PC-9 (cell line): ENCODE measurements around the gene LINS1. TPM values are rescaled to one million over a fixed set of nuclear protein-coding genes. Genes with fewer than 3 reads are reported as not detected.

ENCODE experiments used
- BruUV-seq: library from RNA; stranded (reverse); fragments of 400-500 nt; replicated peaks from 2 replicates; lab custom pipeline; 2021; lab: Mats Ljungman, UMichigan
- CTCF ChIA-PET: fragments of 300-600 bp; sonication (Branson Sonifier 250); formaldehyde crosslinking; loops from one replicate; lab custom pipeline; 2022; ENCODE audit warnings: antibody characterized with exemption; lab: Charles Lee
- POLR2A ChIA-PET: fragments of 300-600 bp; sonication (Branson Sonifier 250); formaldehyde crosslinking; loops from one replicate; lab custom pipeline; 2022; ENCODE audit warnings: antibody characterized with exemption; ENCODE audit not compliant: unreplicated experiment; lab: Charles Lee
- DNase-seq, 2 experiments: peaks; one replicate each; pipeline versions ENCODE4 v3.0.0 to v3.0.0-alpha.2; 2015 to 2022; ENCODE audit warnings: mixed read lengths in 1 of 2
- H2AFZ ChIP-seq: fragments of 200-600 bp; sonication (generic); 2 replicates; pipeline ENCODE4 v1.8.1; 2017; ENCODE audit warnings: antibody characterized with exemption
- H3F3A ChIP-seq: fragments of 200-600 bp; sonication (generic); 2 replicates; pipeline ENCODE4 v1.8.1; 2017; ENCODE audit warnings: antibody characterized with exemption, mild to moderate bottlenecking, low read depth; ENCODE audit not compliant: insufficient read depth
- H3K27ac ChIP-seq: fragments of 200-600 bp; sonication (generic); 2 replicates; pipeline ENCODE4 v1.6.1; 2016; ENCODE audit warnings: mixed run types
- H3K27me3 ChIP-seq: fragments of 200-600 bp; sonication (generic); 2 replicates; pipeline ENCODE4 v1.6.1; 2016; ENCODE audit warnings: low read depth, mixed run types; ENCODE audit not compliant: insufficient read depth
- H3K36me3 ChIP-seq: fragments of 200-600 bp; sonication (generic); 2 replicates; pipeline ENCODE4 v1.6.1; 2016; ENCODE audit warnings: low read depth, mixed run types
- H3K4me1 ChIP-seq: fragments of 200-600 bp; sonication (generic); replicated peaks from 2 replicates; pipeline ENCODE4 v1.6.1; 2016; ENCODE audit warnings: mixed run types; ENCODE audit not compliant: insufficient read depth
- H3K4me2 ChIP-seq: fragments of 200-600 bp; sonication (generic); 2 replicates; pipeline ENCODE4 v1.6.1; 2017; ENCODE audit warnings: mixed run types
- H3K4me3 ChIP-seq: fragments of 200-600 bp; sonication (generic); 2 replicates; pipeline ENCODE4 v1.6.1; 2016; ENCODE audit warnings: mixed run types
- H3K79me2 ChIP-seq: fragments of 200-600 bp; sonication (generic); 2 replicates; pipeline ENCODE4 v1.6.1; 2017; ENCODE audit warnings: low read depth, mixed run types
- H3K9me2 ChIP-seq: fragments of 200-600 bp; sonication (generic); 2 replicates; pipeline ENCODE4 v1.8.1; 2017; ENCODE audit warnings: mild to moderate bottlenecking; ENCODE audit not compliant: insufficient read depth
- H3K9me3 ChIP-seq: fragments of 200-600 bp; sonication (generic); 2 replicates; pipeline ENCODE4 v1.8.1; 2016; ENCODE audit warnings: low read depth; ENCODE audit not compliant: insufficient read depth
- H4K20me1 ChIP-seq: fragments of 200-600 bp; sonication (generic); 2 replicates; pipeline ENCODE4 v1.8.1; 2017; ENCODE audit not compliant: insufficient read depth
- CTCF ChIP-seq: fragments of 200-600 bp; sonication (generic); conservative IDR thresholded peaks from 2 replicates; pipeline ENCODE4 v1.6.1; 2017; ENCODE audit warnings: mixed run types, antibody characterized with exemption, mild to moderate bottlenecking, moderate library complexity
- EZH2 ChIP-seq: fragments of 200-600 bp; sonication (generic); IDR thresholded peaks from 2 replicates; pipeline ENCODE4 v1.8.0; 2017; ENCODE audit warnings: antibody characterized with exemption, low read depth
- intact Hi-C: fragments of 100-400 bp; cut with micrococcal nuclease; formaldehyde crosslinking; loops from one replicate; pipeline ENCODE4 v1.10.0; 2022; ENCODE audit not compliant: unreplicated experiment
- total RNA-seq: library from RNA; stranded (reverse); gene quantifications from 2 replicates; pipeline ENCODE4 v1.2.3, GENCODE V29; 2021

The LINS1 gene
- total RNA-seq, 1 experiment from 2014 or later = 10.9 TPM

GRCh38 chr15:100615801-100616200 is 13.8 kb upstream of the LINS1 start:
- ChIA-PET CTCF (interaction anchor here (0.6 kb wide), 1 partner anchor 51 kb away, joined by 3 read pairs; no protein-coding TSS in a partner anchor), POLR2A (no interaction called here)
- Histone ChIP-seq H3K4me3 (no peak overlapping the region), H3K4me2 (no peak overlapping the region), H3K9me2 (no peaks in the 10 kb centered on the region), H3K36me3 (peaks cover 44% of the 10 kb centered on the region), H3K79me2 (no peaks in the 10 kb centered on the region; the same call in 1 of the 2 replicates), H2AFZ (no peak overlapping the region), H3K9me3 (no peaks in the 10 kb centered on the region), H3K27ac (no peak overlapping the region), H3K27me3 (no peaks in the 10 kb centered on the region), H3K4me1 (no peaks in the 10 kb centered on the region), H3F3A (peaks cover 5% of the 10 kb centered on the region; the same call in 1 of the 2 replicates), H4K20me1 (no peaks in the 10 kb centered on the region)
- intact Hi-C loops = no loop called here
- DNase-seq = no peak
- TF ChIP-seq EZH2 = no peak
- no peak for TF ChIP-seq CTCF
- BruUV-seq = no TSS peak

GRCh38 chr15:100614918-100615317 is 12.9 kb upstream of the LINS1 start:
- intact Hi-C loops = no loop called here

GRCh38 chr15:100614336-100614735 is 12.4 kb upstream of the LINS1 start:
- H3K4me1 ChIP-seq = no peaks in the 10 kb centered on the region
- BruUV-seq = no TSS peak
- H2AFZ ChIP-seq = no peak overlapping the region
- intact Hi-C loops = no loop called here
- DNase-seq = no peak
- H3F3A ChIP-seq = peaks cover 5% of the 10 kb centered on the region; the same call in 1 of the 2 replicates
- no peaks in the 10 kb centered on the region for H4K20me1 ChIP-seq
- TF ChIP-seq EZH2 = no peak
- no peak for TF ChIP-seq CTCF
- no peaks in the 10 kb centered on the region for H3K27me3 ChIP-seq
- peaks cover 48% of the 10 kb centered on the region for H3K36me3 ChIP-seq
- ChIA-PET POLR2A (no interaction called here), CTCF (no interaction called here)
- H3K9me2 ChIP-seq = no peaks in the 10 kb centered on the region
- no peaks in the 10 kb centered on the region; the same call in 1 of the 2 replicates for H3K79me2 ChIP-seq
- H3K27ac ChIP-seq = no peak overlapping the region
- H3K9me3 ChIP-seq = no peaks in the 10 kb centered on the region
- H3K4me2 ChIP-seq = no peak overlapping the region
- no peak overlapping the region for H3K4me3 ChIP-seq

More at GRCh38 chr15:100614918-100615317, 12.9 kb upstream of the LINS1 start:
- Histone ChIP-seq H3K27me3 (no peaks in the 10 kb centered on the region), H3K4me3 (no peak overlapping the region), H3K4me1 (no peaks in the 10 kb centered on the region), H3K27ac (no peak overlapping the region), H3K9me2 (no peaks in the 10 kb centered on the region), H3K36me3 (peaks cover 43% of the 10 kb centered on the region), H4K20me1 (no peaks in the 10 kb centered on the region), H3K79me2 (no peaks in the 10 kb centered on the region; the same call in 1 of the 2 replicates), H3K9me3 (no peaks in the 10 kb centered on the region), H2AFZ (no peak overlapping the region), H3K4me2 (no peak overlapping the region), H3F3A (peaks cover 5% of the 10 kb centered on the region; the same call in 1 of the 2 replicates)
- ChIA-PET POLR2A (no interaction called here), CTCF (no interaction called here)
- no peak for DNase-seq
- TF ChIP-seq CTCF (no peak), EZH2 (no peak)
- no TSS peak for BruUV-seq
